ENCODE measurements around the gene RPN2.

GRCh38 chr20:37137547-37137946 is 41.6 kb upstream of the RPN2 start:
- TF ChIP-seq ZNF550 (CRISPR knock-in tag; IDR thresholded peaks at IDR 0.05; ENCODE audit: borderline replicate concordance) (no peak), FOXK2 (IDR thresholded peaks at IDR 0.05) (no peak), SIN3A (IDR thresholded peaks at IDR 0.05; ENCODE audit: borderline replicate concordance, low read depth, low read length) (no peak), NFAT5 (CRISPR knock-in tag; IDR thresholded peaks at IDR 0.05) (no peak), ZNF501 (CRISPR knock-in tag; IDR thresholded peaks at IDR 0.05) (no peak), CHD2 (IDR thresholded peaks at IDR 0.05; ENCODE audit: low read depth, low read length) (no peak), CEBPZ (IDR thresholded peaks at IDR 0.05; ENCODE audit: low read length) (no peak), ZFP36L2 (CRISPR knock-in tag; IDR thresholded peaks at IDR 0.05) (no peak), ZNF776 (CRISPR knock-in tag; IDR thresholded peaks at IDR 0.05) (no peak)
- TF ChIP-seq, protein P1, sequence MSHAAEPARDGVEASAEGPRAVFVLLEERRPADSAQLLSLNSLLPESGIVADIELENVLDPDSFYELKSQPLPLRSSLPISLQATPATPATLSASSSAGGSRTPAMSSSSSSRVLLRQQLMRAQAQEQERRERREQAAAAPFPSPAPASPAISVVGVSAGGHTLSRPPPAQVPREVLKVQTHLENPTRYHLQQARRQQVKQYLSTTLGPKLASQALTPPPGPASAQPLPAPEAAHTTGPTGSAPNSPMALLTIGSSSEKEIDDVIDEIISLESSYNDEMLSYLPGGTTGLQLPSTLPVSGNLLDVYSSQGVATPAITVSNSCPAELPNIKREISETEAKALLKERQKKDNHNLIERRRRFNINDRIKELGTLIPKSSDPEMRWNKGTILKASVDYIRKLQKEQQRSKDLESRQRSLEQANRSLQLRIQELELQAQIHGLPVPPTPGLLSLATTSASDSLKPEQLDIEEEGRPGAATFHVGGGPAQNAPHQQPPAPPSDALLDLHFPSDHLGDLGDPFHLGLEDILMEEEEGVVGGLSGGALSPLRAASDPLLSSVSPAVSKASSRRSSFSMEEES (CRISPR knock-in tag; IDR thresholded peaks at IDR 0.05): no peak
- TF ChIP-seq, protein P2, sequence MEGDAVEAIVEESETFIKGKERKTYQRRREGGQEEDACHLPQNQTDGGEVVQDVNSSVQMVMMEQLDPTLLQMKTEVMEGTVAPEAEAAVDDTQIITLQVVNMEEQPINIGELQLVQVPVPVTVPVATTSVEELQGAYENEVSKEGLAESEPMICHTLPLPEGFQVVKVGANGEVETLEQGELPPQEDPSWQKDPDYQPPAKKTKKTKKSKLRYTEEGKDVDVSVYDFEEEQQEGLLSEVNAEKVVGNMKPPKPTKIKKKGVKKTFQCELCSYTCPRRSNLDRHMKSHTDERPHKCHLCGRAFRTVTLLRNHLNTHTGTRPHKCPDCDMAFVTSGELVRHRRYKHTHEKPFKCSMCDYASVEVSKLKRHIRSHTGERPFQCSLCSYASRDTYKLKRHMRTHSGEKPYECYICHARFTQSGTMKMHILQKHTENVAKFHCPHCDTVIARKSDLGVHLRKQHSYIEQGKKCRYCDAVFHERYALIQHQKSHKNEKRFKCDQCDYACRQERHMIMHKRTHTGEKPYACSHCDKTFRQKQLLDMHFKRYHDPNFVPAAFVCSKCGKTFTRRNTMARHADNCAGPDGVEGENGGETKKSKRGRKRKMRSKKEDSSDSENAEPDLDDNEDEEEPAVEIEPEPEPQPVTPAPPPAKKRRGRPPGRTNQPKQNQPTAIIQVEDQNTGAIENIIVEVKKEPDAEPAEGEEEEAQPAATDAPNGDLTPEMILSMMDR (CRISPR knock-in tag; IDR thresholded peaks at IDR 0.05): no peak

Measured in HepG2 (cell line).